ENCODE data around the gene MBOAT7.

The MBOAT7 gene

GRCh38 chr19:54137699-54138488, 51.5 kb downstream of the MBOAT7 start, which contains the start of gene CNOT3:
Gene CNOT3, plus strand, starts transcription at chr19:54137762. Its CDS starts 5,217 bp downstream, at chr19:54142979.
- no peak for DNase-seq

- peak; percentile 97 for DNase-seq
Measured at GRCh38 chr19:54136864-54137698, 52.3 kb downstream of the MBOAT7 start.

GRCh38 chr19:54136086-54136863, 53.1 kb downstream of the MBOAT7 start:
- DNase-seq = no peak

GRCh38 chr19:54133957-54134590, 55.3 kb downstream of the MBOAT7 start:
- no peak for DNase-seq

- no peak for DNase-seq
Measured at GRCh38 chr19:54133312-54133956, 55.9 kb downstream of the MBOAT7 start.

GRCh38 chr19:54129617-54129996, 59.8 kb downstream of the MBOAT7 start:
- no peak for DNase-seq

- DNase-seq = no peak
Measured at GRCh38 chr19:54128796-54129616, 60.4 kb downstream of the MBOAT7 start.

- DNase-seq = no peak
Measured at GRCh38 chr19:54128441-54128725, 61.0 kb downstream of the MBOAT7 start.

GRCh38 chr19:54127688-54128440, 61.5 kb downstream of the MBOAT7 start:
- no peak for DNase-seq

- no peak for DNase-seq
Measured at GRCh38 chr19:54125713-54126112, 63.7 kb downstream of the MBOAT7 start.

GRCh38 chr19:54124393-54124792, 65.0 kb downstream of the MBOAT7 start:
- DNase-seq = no peak

GRCh38 chr19:54123682-54124081, 65.7 kb downstream of the MBOAT7 start:
- no peak for DNase-seq

Data from NCI-H1048 (cell line).